SK-MEL-5 (cell line): ENCODE measurements around the gene TMEM87B. TPM values are rescaled to one million over a fixed set of nuclear protein-coding genes. Genes with fewer than 3 reads are reported as not detected.
"Not testable (repeated sequence)": the region's sequence is repeated elsewhere in the genome, so short reads cannot be mapped to it uniquely, and the experiment has no call there.

Experiments
- DNase-seq: peaks from one replicate; pipeline ENCODE4 v3.0.0-alpha.2; 2016; ENCODE audit warnings: low read depth, low spot score
- in situ Hi-C: cut with HindIII; loops from 2 replicates; pipeline ENCODE4 v1.10.0; 2016; ENCODE audit warnings: low sequenced_read_pairs, high pct_unique_total_duplicates, low pct_unique_long_range_greater_than_20kb
- total RNA-seq: library from RNA; depleted of rRNA; stranded (reverse); fragments of >200 nt; shearing (Covaris generic); gene quantifications from 2 replicates; pipeline ENCODE4 v1.2.3, GENCODE V29; 2014

TMEM87B gene
- total RNA-seq, 1 experiment from 2014 or later: 29.8 TPM

DNA sequence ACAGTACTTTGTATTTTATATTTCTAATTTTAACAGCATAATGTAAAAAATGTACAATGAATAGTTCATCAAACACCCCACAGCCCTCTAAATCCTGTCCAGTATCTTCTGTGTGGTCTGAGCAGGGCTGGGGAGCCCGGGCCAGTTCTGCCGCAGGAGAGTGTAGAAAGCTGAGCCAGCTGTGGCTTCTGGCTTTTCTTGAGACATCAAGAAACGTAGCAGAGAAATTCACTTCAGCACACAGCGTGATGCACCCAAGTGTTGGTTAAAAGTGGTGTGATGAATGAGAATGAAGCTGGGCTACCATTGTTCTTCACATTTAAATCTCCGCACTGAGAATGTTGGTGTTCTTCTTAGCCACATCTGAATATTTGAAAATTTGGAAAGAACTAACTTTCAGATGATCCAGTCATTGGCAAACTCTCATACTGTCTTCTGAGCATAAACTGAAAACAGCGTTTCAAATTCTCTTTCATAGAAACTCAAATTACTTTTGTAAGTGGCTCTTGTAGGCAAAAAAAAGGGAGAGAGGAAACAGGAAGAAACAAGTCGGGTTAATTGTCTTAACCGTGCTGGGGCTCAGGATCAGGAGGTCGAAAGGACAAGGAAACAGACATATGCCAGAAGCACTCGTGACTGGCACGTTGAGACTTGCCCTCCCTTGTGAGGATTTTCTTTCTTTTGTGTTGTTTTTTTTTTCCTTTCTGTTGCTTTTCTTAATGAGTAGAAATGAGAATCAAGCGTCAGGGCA lies 23.4 kb upstream of the TMEM87B start:
- DNase-seq: peak; percentile 94
- in situ Hi-C loops: no loop called here

DNA sequence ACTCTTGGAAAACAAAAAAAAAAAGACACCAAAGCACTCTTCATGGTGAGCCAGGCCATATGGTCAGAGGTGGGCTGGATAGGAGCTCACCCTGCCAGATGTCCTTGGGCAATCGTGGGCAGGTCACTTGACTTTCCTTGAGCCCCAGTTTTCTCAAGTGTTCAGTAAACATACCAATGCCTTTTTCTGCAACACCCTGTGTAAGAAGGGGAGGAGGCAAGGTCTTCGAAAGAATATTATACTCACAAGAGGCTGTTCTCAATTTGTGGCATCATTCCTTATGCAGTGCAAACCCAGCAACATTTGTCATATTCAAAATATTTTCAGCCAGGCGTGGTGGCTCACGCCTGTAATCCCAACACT lies 22.9 kb upstream of the TMEM87B start:
- in situ Hi-C loops: no loop called here
- no peak for DNase-seq

DNA sequence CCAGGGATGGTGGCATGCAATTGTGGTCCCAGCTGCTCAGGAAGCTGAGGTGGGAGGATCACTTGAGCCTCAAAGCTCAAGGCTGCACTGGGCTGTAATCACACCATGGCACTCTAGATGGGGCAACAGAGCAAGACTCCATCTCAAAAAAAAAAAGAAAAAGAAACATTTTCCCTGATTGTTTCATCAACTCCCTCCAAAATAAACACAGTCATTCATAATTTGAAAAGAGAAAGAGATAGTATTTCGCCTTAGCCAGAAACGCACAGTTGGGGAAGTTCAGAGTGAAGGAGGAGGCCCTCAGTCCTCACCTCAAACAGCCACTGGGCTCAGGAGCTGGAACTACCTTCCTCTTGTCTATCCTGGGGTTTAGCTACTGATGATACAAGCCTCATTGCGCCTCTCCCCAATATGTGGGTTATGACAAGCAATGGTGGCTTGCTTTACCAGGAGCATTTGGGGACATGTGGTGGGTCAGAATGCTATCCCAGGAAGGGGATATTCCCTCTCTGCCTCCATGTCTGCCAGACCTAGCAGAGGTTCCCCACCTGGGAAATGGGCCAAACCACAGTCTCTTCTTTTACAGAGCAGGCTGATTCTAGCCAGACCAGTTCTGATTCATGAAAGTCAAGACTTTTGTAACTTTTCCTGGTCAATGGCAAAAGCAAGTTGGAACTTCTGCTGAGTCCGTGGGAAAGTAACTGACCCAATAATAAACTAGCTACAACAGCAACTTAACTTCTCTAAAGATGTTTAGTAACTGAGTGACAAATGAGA lies 22.2 kb upstream of the TMEM87B start:
- in situ Hi-C loops: no loop called here
- peak; percentile 73 for DNase-seq

DNA sequence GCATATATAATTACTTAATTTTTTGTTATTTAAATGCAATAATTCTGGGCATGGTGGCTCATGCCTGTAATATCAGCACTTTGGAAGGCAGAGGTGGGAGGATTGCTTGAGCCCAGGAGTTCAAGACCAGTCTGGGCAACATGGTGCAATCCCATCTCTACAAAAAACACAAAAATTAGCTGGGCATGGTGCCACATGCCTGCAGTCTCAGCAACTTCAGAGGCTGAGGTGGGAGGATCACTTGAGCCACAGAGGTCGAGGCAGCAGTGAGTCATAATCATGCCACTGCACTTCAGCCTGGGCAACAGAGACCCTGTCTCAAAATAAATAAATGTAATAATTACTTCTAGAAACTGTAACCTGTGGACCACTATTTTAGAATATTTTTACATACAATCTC lies 21.5 kb upstream of the TMEM87B start:
- in situ Hi-C loops: no loop called here
- peak; percentile 61 for DNase-seq

DNA sequence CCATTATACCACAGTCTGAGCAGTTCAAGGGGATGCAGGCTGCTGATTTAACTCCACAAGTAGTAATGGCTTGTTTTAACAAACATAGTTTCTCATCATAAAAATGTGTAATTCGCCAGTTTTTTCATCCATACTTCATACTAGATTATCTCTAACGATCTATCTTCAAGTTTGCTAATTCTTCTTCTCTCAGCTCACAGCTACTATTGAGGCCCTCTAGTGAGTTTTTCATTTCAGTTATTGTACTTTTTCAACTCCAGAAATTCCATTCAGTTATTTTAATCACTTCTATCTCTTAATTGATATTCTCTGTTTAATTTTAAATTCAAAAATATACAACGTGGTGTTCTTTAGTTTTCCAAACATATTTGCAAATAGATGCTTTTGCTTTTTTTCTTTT lies 20.1 kb upstream of the TMEM87B start:
- in situ Hi-C loops: no loop called here
- no peak for DNase-seq

DNA sequence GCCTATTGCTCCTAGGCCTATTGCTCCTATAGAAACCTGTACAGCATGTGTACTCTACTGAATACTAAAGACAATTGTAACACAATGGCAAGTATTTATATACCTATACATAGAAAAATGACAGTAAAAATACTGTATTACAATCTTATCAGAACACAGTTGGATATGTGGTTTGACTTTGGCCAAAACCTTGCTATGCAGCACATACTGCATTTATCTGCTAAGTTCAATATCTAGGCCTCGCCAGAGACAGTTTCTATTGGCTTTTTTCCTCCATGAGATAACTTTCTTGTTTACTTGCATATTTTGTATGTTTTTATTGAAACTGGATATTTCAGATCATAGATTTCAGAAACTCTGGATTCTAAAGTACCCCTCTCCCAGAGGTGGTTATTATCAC lies 19.3 kb upstream of the TMEM87B start:
- no peak for DNase-seq
- in situ Hi-C loops: no loop called here

DNA sequence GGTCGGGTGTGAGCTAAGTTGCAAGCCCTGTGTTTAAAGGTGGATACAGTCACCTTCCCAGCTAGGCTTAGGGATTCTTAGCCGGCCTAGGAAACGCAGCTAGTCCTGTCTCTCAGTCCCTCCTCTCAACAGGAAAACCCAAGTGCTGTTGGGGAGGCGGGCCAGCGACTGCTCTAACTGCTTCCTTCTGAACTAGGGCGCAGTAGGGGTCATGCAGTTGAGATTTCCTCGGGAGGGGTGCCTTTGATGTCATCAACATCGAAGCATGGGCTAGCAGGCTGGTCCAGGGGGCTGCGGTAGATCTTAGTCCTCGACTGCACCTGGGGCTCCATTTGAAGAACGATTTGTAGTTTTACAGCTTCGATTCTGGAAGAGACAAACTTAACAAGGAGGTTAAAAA lies 15.5 kb upstream of the TMEM87B start:
- in situ Hi-C loops, DNase-seq: not testable (repeated sequence)

DNA sequence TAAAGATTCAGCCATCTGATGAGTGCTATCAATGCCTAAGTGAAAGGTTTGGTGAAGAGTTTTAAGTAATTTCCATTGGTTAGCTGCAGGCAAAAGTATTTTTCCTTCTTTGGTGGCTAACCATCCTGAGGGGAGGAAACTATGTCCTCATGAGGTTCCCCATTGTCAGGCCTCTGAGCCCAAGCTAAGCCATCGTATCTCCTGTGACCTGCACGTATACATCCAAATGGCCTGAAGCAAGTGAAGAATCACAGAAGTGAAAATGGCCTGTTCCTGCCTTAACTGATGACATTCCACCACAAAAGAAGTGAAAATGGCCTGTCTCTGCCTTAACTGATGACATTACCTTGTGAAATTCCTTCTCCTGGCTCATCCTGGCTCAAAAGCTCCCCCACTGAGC lies 15.0 kb upstream of the TMEM87B start:
- in situ Hi-C loops, DNase-seq: not testable (repeated sequence)

DNA sequence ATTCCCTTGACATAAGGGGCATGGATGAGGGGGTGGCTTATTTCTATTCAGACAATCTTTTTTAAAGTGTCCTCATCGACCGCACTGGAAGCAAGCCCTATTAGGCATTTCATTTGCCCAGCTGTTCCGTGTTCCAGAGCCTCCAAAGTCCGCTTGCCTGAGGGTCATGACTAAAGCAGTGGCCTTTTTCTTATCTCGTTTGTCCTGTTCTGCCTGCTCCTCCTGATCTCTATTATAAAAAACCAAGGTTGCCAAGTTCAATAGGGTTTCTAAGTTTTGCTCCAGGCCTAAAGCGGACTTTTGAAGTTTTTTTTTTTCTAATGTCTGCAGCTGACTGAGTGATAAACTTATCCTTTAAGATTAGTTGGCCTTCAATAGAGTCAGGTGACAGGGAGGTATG lies 13.6 kb upstream of the TMEM87B start:
- DNase-seq, in situ Hi-C loops: not testable (repeated sequence)

DNA sequence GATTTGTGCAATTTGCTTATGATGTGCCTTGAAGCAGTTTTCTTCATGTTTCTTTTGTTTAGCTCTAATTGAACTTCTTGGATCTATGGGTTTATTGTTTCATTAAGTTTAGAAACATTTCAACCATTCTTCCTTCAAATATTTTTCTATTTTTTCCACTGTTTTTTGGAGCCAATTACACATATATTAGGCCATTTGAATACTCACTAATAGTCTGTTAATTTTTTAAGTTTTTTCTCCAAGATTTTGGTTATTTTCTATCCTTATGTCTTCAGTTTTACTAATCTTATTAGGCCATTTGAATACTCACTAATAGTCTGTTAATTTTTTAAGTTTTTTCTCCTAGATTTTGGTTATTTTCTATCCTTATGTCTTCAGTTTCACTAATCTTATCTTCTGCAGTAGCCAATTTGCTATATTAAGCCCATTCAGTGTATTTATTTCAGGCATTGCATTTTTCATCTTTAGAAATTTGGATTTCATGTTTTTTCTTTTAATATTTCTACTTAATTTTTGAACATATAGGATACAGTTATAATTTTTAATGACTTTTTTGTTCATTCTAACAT lies 9.5 kb upstream of the TMEM87B start:
- DNase-seq: no peak
- in situ Hi-C loops: no loop called here

DNA sequence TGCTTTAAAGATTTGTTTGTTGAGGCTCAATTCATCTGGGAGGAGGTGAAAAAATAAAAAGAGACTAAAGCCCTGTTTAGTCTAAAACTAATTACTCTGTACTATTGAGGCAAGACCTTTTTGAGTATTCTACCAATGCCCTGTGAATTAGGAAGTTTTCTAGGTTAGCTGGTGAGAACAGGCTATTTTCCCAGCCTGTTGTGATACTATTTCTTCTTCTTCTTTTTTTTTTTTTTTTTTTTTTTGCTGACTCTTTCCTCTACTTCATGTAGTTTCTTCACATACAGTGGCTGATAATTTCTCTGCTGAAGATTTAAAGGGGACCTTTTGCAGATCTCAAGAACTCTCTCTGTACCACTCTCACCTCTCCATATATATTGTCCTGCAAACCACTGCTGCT lies 8.8 kb upstream of the TMEM87B start:
- in situ Hi-C loops: no loop called here
- DNase-seq: no peak

DNA sequence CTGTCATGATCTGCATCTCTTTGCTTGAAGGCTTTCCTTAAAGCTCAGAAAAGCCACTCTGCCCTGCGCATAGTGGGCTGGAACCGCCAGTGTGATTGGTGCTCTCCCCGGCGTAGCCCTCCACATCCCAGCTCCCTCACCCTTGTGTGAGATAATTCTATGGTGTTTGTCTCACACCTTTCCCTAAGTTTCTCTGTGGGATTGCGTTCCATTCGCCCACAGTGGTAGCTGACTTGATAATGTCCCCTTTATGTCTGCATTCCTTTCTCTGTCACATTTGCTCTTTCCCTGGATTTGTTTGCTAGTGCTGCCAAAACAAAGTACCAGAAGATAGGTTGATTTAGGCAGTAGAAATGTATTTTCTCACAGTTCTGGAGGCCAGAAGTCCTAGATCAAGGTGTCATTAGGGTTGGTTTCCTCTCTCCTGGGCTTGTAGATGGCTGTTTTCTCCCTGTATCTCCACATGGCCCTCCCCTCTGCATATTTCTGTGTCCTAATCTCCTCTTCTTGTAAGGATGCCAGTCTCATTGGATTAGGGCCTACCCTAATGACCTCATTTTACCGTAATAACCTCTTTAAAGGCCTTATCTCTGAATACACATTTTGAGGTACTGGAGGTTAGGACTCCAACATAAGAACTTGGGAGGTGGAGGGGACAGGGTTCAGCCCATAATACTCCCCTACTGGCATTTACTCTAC lies 7.4 kb upstream of the TMEM87B start:
- no peak for DNase-seq
- in situ Hi-C loops: no loop called here

DNA sequence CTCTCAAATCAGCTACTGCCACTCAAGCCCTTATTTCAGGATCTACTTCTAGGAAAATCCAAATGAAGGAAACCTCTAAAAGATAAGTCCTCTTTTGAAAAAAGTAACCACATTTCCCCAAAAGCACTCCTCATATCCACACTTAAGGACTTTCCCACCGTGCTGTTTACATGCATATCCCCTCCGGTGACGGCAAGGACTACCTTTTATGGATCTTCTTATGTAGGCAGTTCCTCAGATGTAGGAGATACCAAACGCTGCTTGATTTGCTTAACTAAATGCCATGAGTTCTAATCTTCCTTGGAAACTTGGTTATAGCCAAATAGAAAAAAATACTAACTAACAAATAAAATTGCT lies 6.9 kb upstream of the TMEM87B start:
- in situ Hi-C loops: no loop called here

DNA sequence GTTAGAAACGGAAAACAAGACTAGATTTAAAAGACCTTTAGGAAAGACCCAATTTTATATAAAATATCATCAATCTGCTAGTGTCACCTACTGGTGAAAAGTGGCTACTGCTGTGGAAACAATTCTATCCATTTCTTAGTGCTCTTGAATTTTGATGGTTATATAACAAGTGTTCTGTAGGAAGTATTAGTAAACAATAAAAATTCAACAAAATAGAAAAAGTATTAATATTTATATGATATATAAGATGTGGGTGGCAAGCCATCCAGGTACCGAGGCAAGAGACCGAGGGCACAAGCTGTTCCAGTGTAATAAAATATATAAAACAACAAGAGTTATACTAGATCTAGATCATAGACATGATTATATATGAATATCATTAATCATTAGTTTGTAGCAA lies 6.2 kb upstream of the TMEM87B start:
- DNase-seq: peak; percentile 72
- in situ Hi-C loops: no loop called here

More for the DNA sequence above, 6.9 kb upstream of the TMEM87B start:
- DNase-seq: no peak

DNA sequence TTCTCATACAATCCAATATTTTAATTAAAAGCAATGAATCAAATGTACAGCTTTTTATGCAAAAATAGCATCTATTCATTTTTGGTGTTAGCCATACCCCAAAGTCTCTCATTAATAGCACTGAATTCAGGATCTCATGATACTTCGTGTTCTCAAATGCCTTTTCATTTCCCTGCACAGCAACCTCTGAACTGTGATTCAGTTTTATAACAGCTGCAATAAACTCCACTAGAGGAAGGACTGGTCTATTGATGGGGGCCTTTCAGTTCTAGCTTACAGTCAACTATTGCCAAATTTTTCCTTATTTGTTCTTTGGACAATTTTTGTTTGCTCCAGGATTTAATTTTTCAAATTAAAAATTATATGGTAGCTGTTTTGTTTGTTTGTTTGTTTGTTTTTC lies 4.8 kb upstream of the TMEM87B start:
- DNase-seq: no peak
- in situ Hi-C loops: no loop called here

DNA sequence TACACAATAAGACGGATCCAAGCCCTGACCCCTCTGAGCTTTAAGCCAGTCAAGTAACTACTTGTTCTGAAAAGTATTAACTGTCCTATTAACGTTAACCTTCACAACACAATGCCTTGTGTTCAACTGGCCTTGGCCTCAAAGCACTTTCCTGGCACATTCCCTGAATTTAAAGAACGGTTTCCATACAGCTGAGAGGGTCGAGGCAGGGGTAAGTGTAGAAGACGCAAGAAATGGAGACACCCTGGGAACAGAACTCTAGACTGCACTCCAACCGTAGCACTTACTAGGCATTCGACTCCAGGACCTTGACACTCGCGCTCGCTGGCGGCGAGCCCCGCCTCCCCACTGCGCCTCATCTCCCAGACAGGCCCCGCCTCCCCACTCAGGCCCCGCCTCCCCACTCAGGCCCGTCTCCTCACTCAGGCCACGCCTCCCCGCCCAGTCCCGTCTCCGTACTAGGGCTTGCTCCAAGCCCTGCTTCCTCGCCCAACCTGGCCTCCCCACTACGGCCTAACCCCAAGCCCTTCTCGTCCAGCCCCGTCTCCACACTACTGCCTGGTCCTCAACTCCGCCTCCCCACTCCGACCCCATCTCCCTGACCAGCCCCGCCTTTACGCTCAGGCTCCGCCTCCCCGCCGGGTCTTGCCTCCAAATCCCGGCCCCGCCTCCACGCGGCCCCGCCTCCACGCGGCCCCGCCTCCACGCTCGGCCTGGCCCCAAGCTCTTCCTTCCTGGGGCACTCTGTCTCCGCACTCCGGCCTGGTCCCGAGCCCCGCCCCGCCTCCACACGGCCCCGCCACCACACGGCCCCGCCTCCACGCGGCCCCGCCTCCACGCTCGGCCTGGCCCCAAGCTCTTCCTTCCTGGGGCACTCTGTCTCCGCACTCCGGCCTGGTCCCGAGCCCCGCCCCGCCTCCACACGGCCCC lies 887 bp upstream of the TMEM87B start:
- in situ Hi-C loops: no loop called here
- DNase-seq: peak; percentile 93
